Neural progenitor cell (in vitro differentiated cells): ENCODE results near the gene TPRX1. TPM values are rescaled to one million over a fixed set of nuclear protein-coding genes. Genes with fewer than 3 reads are reported as not detected.

Source experiments
- DNase-seq: peaks from one replicate; pipeline ENCODE4 v3.0.0-alpha.2; 2016; ENCODE audit warnings: low spot score
- H2AFZ ChIP-seq: fragments of 200-600 bp; sonication (generic); replicated peaks from 2 replicates; pipeline ENCODE4 v1.6.1; 2016; ENCODE audit warnings: antibody characterized with exemption
- H3F3A ChIP-seq: fragments of 200-600 bp; sonication (generic); 2 replicates; pipeline ENCODE4 v1.6.1; 2016; ENCODE audit warnings: antibody characterized with exemption, low read depth
- H3K27ac ChIP-seq: fragments of 200-600 bp; sonication (generic); 2 replicates; pipeline ENCODE4 v1.5.1; 2016; ENCODE audit warnings: mild to moderate bottlenecking
- H3K27me3 ChIP-seq: fragments of 200-600 bp; sonication (generic); 2 replicates; pipeline ENCODE4 v1.6.1; 2016; ENCODE audit warnings: mild to moderate bottlenecking, moderate library complexity
- H3K36me3 ChIP-seq: fragments of 200-600 bp; sonication (generic); 2 replicates; pipeline ENCODE4 v1.5.1; 2016
- H3K4me1 ChIP-seq: fragments of 200-600 bp; sonication (generic); 2 replicates; pipeline ENCODE4 v1.6.1; 2016; ENCODE audit warnings: mixed run types
- H3K4me2 ChIP-seq: fragments of 200-600 bp; sonication (generic); 2 replicates; pipeline ENCODE4 v1.6.1; 2016
- H3K4me3 ChIP-seq: fragments of 200-600 bp; sonication (generic); 2 replicates; pipeline ENCODE4 v1.5.1; 2016
- H3K79me2 ChIP-seq: fragments of 200-600 bp; sonication (generic); 2 replicates; pipeline ENCODE4 v1.6.1; 2016; ENCODE audit warnings: low read depth
- H3K9ac ChIP-seq: fragments of 200-600 bp; sonication (generic); 2 replicates; pipeline ENCODE4 v1.6.1; 2016
- H3K9me3 ChIP-seq: fragments of 200-600 bp; sonication (generic); 2 replicates; pipeline ENCODE4 v1.5.1; 2016; ENCODE audit warnings: low read depth
- H4K20me1 ChIP-seq: fragments of 200-600 bp; sonication (generic); 2 replicates; pipeline ENCODE4 v1.6.1; 2016; ENCODE audit warnings: low read depth
- H3K27ac Mint-ChIP-seq: 3 replicates; pipeline ENCODE4 v1.8.0; 2021; ENCODE audit warnings: mixed read lengths
- H3K27me3 Mint-ChIP-seq: 2 replicates; pipeline ENCODE4 v1.8.0; 2022; ENCODE audit warnings: low read depth, mild to moderate bottlenecking, inconsistent platforms, moderate library complexity, mixed read lengths; ENCODE audit not compliant: insufficient read depth
- H3K36me3 Mint-ChIP-seq: 3 replicates; pipeline ENCODE4 v1.8.0; 2021; ENCODE audit warnings: mixed read lengths
- H3K4me1 Mint-ChIP-seq: 3 replicates; pipeline ENCODE4 v1.8.0; 2021; ENCODE audit warnings: mixed read lengths
- H3K4me3 Mint-ChIP-seq: 3 replicates; pipeline ENCODE4 v1.8.0; 2021; ENCODE audit warnings: mild to moderate bottlenecking, moderate library complexity, mixed read lengths
- H3K9me3 Mint-ChIP-seq: 3 replicates; pipeline ENCODE4 v1.8.0; 2020; ENCODE audit warnings: mixed read lengths
- EZH2 ChIP-seq: fragments of 200-600 bp; sonication (generic); IDR thresholded peaks from 2 replicates; pipeline ENCODE4 v1.6.1; 2017; ENCODE audit warnings: antibody characterized with exemption, mild to moderate bottlenecking, moderate library complexity
- EZH2phosphoT487 ChIP-seq: fragments of 200-600 bp; sonication (generic); IDR thresholded peaks from 2 replicates; pipeline ENCODE4 v1.6.1; 2017; ENCODE audit warnings: antibody characterized with exemption
- total RNA-seq: library from RNA; depleted of rRNA; stranded (reverse); fragments of >200 nt; gene quantifications from 2 replicates; pipeline ENCODE4 v1.2.3, GENCODE V29; 2015; ENCODE audit warnings: low replicate concordance
- TF ChIP-seq, protein P1 (sequence below): fragments of 200-600 bp; sonication (generic); IDR thresholded peaks from 2 replicates; pipeline ENCODE4 v1.5.1; 2017; ENCODE audit warnings: antibody characterized with exemption, mild to moderate bottlenecking

The TPRX1 gene
- total RNA-seq, 1 donor from 2014 or later, result not detected

GRCh38 chr19:47802521-47803043 lies 1.8 kb downstream of the TPRX1 start:
- peaks cover 10% of the 10 kb centered on the region for H3K27me3 Mint-ChIP-seq
- Histone ChIP-seq H3K4me2 (no peak overlapping the region), H3K36me3 (no peaks in the 10 kb centered on the region), H3K4me3 (no peak overlapping the region), H3K27me3 (no peaks in the 10 kb centered on the region), H3K27ac (no peak overlapping the region), H4K20me1 (no peaks in the 10 kb centered on the region), H3K4me1 (peaks cover 10% of the 10 kb centered on the region), H3K9ac (no peak overlapping the region), H3K79me2 (no peaks in the 10 kb centered on the region), H3K9me3 (peaks cover 5% of the 10 kb centered on the region), H2AFZ (no peak overlapping the region), H3F3A (peaks cover 7% of the 10 kb centered on the region)
- H3K9me3 Mint-ChIP-seq, result peaks cover 11% of the 10 kb centered on the region
- no peak for DNase-seq
- peaks cover 4% of the 10 kb centered on the region for H3K4me1 Mint-ChIP-seq
- H3K4me3 Mint-ChIP-seq, result no peak overlapping the region
- TF ChIP-seq, protein P1, sequence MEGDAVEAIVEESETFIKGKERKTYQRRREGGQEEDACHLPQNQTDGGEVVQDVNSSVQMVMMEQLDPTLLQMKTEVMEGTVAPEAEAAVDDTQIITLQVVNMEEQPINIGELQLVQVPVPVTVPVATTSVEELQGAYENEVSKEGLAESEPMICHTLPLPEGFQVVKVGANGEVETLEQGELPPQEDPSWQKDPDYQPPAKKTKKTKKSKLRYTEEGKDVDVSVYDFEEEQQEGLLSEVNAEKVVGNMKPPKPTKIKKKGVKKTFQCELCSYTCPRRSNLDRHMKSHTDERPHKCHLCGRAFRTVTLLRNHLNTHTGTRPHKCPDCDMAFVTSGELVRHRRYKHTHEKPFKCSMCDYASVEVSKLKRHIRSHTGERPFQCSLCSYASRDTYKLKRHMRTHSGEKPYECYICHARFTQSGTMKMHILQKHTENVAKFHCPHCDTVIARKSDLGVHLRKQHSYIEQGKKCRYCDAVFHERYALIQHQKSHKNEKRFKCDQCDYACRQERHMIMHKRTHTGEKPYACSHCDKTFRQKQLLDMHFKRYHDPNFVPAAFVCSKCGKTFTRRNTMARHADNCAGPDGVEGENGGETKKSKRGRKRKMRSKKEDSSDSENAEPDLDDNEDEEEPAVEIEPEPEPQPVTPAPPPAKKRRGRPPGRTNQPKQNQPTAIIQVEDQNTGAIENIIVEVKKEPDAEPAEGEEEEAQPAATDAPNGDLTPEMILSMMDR, result no peak
- TF ChIP-seq EZH2 (no peak), EZH2phosphoT487 (no peak)
- no peak overlapping the region for H3K27ac Mint-ChIP-seq
- peaks cover 5% of the 10 kb centered on the region for H3K36me3 Mint-ChIP-seq

GRCh38 chr19:47801270-47801669 lies 3.1 kb downstream of the TPRX1 start:
- Histone ChIP-seq H3K79me2 (no peaks in the 10 kb centered on the region), H4K20me1 (no peaks in the 10 kb centered on the region), H3K9ac (no peak overlapping the region), H3F3A (peaks cover 7% of the 10 kb centered on the region), H3K9me3 (peaks cover 5% of the 10 kb centered on the region), H3K4me2 (no peak overlapping the region), H3K36me3 (no peaks in the 10 kb centered on the region), H3K27me3 (no peaks in the 10 kb centered on the region), H3K4me3 (no peak overlapping the region), H2AFZ (no peak overlapping the region), H3K27ac (no peak overlapping the region), H3K4me1 (peaks cover 10% of the 10 kb centered on the region)
- H3K27me3 Mint-ChIP-seq, result peaks cover 12% of the 10 kb centered on the region
- DNase-seq, result no peak
- no peak for TF ChIP-seq EZH2phosphoT487
- TF ChIP-seq, protein P1, result no peak
- no peak for TF ChIP-seq EZH2
- no peak overlapping the region for H3K4me3 Mint-ChIP-seq
- H3K9me3 Mint-ChIP-seq, result peaks cover 11% of the 10 kb centered on the region
- H3K27ac Mint-ChIP-seq, result no peak overlapping the region
- H3K36me3 Mint-ChIP-seq, result peaks cover 5% of the 10 kb centered on the region
- H3K4me1 Mint-ChIP-seq, result peaks cover 4% of the 10 kb centered on the region

DNA sequence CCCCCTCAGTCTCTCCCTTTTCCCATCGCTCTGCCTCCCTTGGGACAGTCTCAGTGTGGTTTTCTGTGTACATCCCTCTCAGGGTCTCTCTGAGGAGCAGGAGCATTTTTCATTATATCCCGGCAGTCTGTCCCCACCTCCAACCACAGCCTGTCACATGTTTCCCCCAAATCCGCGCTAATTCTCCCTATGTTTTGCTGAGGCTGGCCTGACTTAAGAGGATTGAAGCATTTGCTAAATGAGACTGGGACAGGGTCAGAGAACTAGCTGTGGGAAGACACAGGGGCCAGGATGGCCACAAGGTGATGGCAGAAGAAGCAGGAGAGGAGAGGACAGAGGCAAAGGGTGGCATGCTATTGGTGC lies 5.5 kb downstream of the TPRX1 start:
- no peaks in the 10 kb centered on the region for H4K20me1 ChIP-seq
- Mint-ChIP-seq H3K9me3 (peaks cover 11% of the 10 kb centered on the region), H3K27me3 (peaks cover 14% of the 10 kb centered on the region), H3K4me3 (no peak overlapping the region), H3K4me1 (no peaks in the 10 kb centered on the region), H3K27ac (no peak overlapping the region), H3K36me3 (peaks cover 5% of the 10 kb centered on the region)
- H3K4me3 ChIP-seq, result no peak overlapping the region
- H3K4me2 ChIP-seq, result no peak overlapping the region
- peaks cover 7% of the 10 kb centered on the region for H3F3A ChIP-seq
- H3K9ac ChIP-seq, result no peak overlapping the region
- H3K4me1 ChIP-seq, result peaks cover 10% of the 10 kb centered on the region
- no peaks in the 10 kb centered on the region for H3K79me2 ChIP-seq
- no peaks in the 10 kb centered on the region for H3K36me3 ChIP-seq
- no peaks in the 10 kb centered on the region for H3K27me3 ChIP-seq
- H3K27ac ChIP-seq, result no peak overlapping the region
- peaks cover 5% of the 10 kb centered on the region for H3K9me3 ChIP-seq
- no peak for DNase-seq
- TF ChIP-seq, protein P1, result no peak
- TF ChIP-seq EZH2phosphoT487, result no peak
- no peak for TF ChIP-seq EZH2
- H2AFZ ChIP-seq, result no peak overlapping the region
